Measurements from ENCODE around the gene LRTM2.
A peak's percentile ranks its signal among the peaks of the same experiment; 100 is the strongest.

Gene LRTM2

DNA sequence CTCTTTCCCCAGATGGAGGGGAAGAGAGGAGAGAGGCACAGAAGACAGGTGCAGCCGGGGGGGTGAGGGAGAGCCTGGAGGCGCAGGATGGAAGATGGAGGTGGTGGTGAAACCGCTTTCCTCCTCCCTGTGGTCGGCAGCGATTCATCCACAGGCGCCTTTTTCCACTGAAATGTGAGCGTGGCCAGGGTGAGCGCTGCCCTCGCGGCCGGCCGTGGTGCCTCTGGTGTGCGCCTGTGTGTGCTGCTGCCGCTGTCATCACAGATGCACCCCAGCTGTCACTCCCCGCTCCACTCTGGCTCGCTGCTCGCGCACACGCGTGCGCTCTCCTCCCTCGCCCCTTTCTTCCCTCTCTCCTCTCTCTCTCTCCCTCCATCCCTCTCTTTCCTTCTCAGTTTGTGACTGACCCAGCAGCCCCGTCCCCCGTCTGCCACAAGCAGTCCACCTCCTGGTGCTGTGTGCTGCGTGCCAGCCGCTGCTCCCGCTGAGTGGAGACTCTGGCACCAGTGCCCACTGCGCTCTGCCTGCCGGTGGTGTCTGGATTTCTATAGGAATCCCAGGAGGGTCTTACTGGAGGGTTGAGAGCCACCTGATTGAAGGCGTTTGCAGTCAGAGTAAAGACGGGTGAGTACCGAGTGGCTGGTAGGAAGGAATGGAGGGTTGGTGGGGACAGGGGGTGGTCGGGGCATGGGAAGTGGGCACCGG lies at the start of gene LRTM2:
Gene LRTM2 (plus strand): TSS at position 375 of the 705 bp plus-strand sequence. CDS start 7,584 bp downstream, outside the sequence.
- DNase-seq = no peak

DNA sequence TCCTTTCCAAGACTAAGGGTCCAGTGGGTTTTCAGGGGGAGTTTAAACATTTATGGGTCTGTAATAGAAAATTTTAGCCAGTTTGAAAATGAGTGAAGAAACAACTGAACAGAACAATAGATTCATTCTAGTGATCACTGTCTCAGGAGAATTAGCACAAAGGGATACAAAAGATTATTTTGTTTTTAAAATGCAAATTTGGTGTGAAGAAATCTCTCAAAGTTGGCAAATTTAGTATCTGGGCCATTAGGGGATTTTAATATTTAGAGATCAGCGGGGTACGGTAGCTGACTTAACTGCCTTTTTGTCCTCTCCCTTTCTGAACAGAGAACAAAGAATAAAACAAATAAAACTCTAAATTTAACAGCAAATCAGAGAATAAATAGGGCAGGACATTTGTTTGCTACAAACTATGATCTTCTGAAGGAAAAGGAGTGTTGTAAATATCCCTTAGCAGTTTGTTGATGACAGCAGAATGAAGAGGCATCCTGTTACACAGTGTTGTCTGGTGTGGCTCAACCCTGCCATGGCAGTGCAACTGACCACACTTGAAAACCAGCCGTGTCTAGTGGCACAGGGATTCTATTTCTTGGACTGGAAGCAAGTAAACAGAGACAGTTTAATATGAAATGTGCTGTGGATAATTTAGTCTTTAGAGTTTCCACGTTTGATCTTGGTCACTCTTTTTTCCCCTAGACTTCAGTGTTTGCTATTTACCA lies 46.3 kb upstream of the LRTM2 start:
- DNase-seq = no peak

DNA sequence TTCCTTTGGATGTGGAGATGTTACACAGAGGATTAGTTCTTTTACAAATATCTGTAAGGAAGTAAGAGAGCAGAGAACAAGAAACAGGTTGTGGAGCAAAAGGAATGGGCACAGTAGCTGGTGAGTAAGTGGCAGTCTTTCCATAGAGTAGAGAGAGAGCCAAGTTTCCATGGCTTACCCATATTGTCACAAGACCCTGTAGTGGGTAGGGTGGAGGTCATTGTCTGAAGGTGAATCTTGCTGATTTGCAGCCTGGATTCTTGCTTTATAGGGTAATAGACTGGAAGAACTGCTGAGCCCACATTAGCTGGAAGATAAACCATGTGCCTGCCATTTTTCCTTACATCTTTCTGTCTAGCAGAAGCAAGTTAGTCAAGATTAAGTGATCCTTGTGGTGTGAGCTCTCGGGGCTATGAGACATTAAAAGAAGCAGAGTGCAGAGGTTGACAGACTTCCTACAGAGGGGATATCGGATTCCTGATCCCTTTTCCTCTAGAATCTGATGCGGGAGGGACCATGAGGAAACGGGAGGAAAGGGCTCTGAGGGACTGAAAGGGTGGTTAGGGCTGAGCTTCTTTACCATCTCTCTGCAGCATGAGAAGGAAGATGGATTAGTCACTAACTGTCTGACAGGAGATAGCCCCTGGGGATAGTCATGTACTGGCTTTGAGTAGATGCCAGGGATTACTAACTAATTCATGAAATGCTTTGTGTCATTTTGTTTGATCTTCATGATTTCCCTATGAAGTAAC lies 44.0 kb upstream of the LRTM2 start:
- no peak for DNase-seq

DNA sequence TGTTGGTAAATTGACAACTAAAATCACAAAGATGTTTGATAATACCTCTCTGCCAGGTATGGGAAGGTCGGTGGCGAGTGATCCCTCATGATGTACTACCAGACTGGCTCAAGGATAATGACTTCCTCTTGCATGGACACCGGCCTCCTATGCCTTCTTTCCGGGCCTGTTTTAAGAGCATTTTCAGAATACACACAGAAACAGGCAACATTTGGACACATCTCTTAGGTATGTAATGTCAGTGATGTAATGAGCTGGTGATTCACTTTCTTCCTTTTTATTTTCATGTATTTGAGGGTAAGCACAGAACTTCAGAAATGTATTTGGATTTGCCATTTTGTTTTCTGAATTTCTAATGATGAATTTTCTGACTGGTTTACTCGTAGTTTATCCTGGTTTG lies 42.6 kb upstream of the LRTM2 start:
- DNase-seq = no peak

DNA sequence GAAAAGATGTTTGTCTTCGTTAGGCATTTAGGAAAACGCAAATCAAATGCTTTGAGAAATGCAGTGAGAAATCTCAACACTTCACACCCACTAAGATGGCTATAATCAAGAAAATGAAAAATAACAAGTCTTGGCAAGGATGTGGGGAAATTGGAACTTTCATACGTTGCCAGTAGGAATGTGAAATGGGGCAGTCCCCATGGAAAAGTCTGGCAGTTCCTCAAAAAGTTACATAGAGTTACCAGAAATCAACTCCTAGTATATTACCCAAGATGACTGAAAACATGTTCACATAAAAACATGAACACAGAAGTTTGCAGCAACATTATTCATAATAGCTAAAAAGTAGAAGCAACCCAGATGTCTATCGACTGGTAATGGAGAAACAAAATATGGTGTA lies 41.5 kb upstream of the LRTM2 start:
- no peak for DNase-seq

DNA sequence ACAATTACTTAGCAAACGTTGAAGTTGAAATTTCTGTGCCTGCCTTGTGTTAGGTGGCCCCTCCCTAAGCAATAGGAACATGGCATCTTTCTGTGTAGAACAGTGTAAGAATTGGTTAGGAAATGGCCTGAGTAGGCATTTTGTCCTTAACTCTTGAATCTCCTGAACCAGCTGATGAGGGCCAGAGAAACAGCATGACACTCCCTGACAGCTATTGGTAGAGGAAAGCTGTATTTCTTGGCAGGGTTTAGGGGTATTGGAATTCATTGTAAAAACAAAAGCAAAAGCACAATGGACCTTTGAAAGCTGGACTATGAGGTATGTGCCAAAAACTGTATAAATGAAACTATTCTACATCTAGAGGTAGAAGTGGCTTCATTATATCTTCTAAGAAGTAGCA lies 40.6 kb upstream of the LRTM2 start:
- DNase-seq = no peak

DNA sequence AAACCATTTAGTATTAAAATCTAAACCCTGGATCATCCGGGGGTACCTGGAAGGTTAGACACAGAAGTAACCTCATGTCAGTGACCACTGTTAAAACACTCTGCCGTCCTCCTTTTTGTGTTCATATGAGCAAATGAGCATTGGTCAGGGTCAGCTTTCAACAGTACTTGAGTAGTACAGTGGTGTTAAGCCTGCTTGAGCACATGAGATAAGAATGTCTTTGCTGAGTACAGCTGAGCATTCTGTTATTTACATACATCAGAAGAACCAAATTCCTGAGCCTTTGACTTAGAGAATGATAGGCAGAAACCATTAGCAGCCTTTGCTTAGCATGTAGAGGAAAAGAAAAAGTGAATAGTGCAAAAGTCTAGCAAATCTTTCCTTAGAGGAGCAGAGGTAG lies 38.6 kb upstream of the LRTM2 start:
- DNase-seq = no peak

DNA sequence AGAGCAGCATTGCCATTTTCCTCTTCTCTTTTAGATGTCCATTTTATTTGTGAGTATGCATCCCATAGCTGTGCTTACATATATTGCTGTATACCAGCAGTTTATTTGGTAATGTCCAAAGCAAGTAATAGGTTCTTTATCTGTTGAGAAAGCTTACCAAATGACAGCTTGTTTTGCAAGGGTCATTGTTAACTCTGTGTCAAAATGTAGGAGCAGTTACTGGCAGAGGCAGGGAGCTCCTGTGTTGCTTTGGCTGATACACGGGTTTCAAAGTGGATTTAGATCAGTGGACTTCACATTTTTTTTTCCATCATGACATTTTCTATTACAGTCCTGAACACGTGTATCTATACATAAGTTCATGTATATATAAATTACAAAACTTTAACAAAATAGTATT lies 38.1 kb upstream of the LRTM2 start:
- no peak for DNase-seq

DNA sequence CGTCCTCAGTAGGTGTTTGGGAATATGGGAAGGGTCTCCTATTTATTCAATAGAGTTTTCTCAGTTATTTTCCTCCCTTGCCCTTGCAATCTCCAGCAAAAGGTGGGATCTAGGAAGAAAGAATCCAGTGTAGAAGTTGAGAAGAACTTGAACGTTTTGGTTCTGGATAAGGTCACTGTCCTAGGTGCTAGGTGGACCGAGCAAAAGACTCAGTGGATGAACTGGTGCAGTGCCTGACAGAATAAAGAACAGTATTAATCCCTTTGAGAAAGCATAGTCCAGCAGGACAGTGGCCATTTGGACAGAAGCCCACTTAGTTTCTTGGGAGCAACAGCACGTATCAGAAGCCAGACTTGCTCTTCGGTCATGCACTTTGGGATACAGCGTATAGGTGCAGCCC lies 32.7 kb upstream of the LRTM2 start:
- no peak for DNase-seq

DNA sequence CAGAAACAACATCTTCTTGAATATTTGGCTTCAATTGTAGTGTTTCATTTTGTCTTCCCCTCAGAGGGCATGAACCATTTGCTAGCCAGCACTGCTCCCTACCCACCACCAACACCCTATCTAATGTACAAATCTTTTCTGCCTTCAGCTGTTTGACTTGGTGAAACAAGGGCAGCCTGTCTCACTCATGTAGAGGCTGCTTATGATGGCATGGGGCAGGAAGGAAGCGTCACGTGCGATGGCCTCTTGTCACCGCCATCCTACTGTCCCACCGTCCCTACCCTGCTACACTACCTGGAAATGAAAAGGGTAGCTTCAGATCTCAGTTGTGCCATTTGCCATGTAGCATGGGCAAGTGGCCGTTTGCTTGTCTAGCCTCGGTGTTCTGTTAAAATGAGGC lies 29.9 kb upstream of the LRTM2 start:
- no peak for DNase-seq

DNA sequence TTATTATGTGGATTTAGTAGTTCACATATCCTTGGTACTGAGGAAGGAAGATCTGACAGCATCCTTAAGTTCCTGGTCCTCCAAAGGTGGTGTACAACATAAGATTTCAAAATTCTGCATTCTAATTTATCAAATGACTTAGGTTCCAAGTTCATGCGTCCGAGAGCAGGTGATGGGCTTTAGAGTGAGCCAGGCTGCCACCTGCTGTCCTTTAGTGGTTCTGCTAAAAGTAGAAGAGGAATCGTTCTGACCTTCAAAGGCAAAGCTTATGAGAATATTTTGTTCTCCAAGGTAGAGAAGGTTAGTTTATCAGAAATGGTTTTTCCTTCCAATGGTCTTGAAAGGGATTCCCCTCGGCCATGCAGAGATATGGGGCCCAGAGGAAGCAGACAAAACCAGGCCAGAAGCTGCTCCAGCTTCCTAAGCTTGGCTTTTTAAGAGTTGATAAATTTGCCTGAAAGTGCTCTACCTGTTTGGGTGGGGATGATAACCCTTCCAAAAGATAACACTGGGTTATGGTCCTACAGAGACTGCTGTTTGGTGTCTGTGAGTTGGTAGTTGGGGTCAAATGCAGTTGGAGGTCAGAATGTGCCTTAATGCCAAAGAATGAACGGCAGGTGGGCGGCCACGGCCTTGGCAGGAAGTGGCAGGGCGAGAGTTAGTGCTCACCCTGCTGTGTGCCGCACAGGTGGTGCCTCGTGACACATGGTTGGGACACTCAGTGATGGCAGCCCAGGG lies 29.1 kb upstream of the LRTM2 start:
- peak; percentile 66 for DNase-seq

DNA sequence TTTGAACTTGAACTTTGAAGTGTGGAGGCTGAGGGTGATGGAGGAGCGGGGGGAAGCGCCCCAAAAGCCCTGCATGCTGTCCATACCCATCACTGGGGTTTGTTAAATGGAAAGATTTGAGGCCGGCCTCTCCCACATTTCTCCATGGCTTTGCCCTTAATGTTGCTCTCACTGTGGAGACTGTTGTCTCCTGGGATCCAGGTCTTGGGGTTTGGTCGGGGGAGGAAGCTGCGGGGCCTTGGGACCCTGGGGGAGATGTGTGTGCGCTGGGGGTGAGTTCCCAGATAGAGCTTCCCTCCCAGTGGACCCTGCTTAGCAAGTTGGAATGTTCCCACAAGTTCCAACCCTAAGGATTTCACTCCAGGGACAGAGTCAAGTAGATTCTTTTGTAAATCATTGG lies 28.0 kb upstream of the LRTM2 start:
- DNase-seq = no peak

DNA sequence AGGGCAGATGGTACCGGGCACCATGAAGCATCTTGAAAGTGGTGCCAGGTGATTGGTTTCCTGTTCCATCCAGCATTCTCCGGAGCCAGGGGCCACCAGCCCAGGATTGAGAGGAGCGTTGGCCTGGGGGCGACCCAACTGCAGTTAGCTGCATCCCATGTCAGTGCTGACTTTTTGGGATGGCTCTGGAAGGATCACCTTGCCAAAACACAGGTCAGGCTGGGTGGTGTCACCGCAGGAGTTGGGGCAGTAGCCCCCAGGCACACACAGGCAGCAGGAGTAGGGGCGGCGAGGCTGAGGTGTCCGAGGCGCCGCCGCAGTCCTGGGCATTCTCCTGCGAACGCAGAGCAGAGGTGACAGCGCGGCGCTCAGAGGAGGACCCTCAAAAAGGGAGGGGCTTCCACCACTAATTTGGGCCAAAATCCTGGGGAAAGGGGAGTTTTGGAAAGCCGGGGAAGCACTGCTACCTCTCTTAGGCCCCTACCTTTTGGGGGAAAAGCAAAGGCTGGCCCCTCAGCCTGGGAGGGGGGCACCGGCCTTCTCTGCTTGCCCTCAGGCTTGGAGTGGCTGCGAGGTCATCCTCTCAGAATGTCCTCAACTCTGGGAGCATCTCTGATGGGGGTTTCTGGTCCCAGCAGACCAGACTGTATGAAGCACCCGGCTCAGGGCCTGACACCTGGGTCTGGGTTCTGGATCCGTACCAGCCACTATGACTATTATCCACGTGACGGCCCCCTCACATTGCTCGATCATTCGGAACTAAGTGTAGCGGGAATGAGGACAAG lies 26.7 kb upstream of the LRTM2 start:
- DNase-seq = no peak

DNA sequence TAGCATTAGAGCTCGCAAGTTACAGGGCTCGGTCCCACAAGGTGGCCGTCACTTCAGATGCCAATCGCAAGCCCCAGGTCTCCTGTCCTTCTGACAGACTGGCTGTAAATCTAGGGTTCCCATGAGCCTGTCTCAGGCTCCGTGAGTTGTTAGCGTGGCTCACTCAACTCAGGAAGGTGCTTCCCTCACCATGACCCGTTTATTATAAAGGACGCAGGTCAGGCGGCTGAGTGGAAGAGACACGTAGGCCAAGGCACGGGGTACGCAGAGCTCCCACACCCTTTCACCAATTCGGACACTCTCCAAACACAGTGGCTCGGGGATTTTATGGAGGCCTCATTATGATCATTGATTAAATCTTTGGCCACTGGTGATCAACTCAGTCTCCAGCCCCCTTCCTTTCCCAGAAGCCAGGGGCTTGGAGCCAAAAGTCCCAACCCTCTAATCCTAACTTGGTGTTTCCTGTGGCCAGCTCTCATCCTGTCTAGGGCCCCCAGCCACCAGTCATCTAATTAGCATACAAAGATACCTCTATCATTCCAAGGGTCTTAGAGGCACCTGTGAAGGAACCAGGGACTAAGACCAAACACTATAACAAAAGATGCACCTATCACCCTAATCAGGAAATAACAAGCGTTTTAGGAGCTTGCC lies 25.8 kb upstream of the LRTM2 start:
- DNase-seq = no peak

DNA sequence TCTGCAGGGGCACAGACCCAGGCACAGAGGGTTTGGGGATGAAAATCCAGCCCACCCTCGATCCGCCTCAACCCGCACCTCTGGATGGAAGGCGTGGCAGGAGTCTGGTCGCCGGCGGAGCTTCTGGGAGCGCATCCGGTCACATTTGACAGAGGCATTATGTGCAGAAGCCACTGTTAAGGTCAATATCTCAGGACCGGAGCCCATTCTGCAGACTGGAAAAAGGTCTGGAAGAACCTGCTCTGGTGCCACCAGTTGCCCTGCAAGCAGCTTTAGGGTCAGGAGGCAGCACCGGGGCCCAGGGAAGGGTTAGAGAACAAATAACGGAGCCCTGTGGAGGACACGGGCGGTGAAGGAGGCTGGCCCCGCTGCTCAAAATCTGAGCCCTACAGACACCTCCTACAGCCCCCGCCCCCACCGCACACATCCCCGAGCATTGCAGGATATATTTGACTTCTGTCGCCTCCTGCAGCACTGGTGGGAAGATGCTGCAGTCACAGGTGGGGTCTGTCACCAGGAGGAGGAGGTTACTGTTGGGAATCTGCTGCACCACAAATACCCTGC lies 25.1 kb upstream of the LRTM2 start:
- no peak for DNase-seq

DNA sequence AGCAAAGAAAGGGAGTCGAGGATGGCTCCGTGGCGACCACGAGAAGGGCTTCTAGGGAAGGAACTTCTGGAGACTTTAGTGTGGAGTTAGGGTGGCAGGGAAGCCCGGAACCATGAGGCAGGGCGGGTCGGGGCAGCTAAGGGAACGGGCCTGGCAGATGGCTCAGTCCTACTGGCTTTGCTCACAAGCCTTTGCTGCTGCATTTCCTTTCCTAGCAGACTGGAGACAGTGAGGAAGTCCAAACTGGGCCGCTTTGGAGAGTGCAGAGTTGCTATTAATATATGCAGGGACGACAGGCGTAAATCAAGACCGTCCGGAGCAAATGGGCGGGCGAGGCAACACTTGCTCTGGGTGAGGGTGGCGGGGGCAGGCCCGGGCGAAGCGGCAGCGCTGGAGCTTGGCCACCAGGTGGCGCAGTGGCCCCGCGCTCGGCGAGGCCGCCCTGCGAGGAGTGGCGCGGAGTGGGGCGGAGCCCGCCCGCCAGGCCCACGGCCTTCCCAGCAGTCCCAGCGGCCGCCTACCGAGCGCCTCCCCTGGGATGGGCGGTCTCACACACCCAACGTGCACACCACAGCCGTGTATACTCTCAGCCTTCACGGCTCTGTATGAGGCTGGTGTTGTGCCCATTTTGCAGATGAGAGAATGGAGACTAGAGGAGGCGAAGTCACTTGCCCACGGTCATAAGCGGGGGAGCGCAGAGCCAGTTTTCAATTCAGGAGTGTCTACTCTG lies 24.4 kb upstream of the LRTM2 start:
- DNase-seq = peak; percentile 94

DNA sequence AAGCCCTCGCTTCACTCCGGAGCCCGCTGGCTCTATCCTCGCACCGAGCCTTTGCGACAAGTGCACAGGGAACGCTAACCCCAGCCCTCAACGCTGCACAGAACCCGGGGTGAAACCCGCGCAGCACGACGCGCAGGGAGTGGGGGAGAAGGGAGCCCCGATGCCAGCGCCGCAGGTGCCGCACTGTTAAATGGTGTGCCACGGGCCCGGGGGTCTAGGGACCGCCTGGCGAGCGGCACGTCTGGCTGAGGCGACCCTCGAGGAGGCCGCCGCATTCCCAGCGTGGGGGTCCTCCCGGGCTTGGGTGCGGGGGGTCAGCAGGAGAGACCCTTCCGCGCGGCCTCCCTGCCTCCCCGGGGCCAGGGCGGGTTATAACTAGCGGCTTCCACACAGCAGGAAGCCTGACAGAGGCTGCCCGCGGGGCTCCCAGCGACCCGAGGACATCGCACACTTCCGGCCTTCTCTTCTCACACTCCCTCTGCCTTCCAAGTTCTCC lies 23.8 kb upstream of the LRTM2 start:
- DNase-seq = peak; percentile 46

DNA sequence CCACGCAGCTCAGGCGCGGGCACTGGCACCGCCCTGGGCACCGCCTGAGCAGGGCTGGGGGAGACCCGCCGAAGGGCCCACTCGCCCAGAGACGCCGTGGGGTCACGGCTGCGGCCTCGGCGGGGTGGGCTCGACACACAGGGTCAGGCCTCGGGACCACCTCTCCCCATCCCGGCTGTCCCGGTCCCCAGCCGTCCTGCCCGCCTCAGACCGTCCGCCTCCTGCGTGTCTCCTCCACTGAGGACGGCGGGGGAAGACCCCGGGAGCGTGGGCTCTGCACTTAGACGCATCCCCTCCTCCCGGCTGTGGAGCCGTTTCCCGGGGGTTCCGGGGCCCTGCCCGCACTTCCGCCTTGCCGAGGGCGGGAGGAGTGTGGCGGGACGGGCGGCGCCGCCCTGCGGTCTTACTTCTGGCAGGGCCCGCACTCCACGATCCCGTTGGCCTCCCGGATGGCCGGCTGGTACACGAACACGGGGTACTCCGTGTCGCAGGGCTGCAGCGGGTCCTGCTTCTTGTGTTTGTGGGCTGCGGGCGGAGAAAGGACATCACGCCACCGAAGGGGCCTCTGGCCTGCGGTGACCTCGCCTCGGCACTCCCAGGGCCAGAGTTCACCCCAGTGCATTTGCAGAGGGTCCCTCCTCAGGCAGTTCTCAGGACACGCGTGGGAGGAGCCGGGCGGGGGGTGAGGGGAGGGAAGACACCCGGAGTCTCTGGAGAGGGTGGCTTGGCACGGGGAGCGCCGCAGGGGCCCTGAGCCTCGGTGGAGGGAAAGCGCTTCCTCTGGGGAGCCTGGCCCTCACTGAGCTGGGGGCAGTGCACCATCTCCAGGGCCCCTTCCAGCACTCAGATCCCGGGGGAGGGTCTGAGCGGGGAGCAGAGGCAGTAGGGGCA lies 23.1 kb upstream of the LRTM2 start:
- peak; percentile 57 for DNase-seq

DNA sequence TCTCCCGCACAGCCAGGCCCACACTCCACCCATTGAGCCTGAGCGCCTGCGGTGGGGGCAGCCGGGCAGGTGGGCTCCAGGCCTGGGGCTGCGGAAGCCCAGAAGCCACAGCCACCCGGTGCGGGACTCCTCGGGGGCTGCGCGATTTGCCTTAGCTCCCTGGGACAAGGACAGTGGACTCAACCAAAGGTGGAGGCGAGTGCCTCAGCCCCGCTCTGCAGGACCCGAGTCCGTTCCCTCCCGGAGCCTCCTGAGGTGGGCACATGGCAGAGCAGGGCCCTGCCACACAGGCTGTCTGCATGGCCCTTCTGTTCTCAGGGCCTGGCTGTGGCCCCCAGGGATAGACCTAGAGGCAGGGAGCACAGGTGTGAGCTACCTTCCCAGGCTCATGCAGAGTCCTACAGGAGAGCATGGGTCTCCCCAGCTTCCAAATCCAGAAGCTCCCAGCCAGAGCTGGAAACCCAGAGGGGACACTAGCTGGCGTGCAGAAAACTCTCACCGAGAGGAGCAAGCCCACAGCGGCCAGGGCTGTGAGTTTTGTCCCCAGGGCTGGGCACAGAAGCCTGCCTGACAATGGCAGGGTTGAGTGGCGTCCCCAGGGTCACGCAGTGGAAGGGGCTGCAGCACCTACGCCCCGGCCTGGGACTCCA lies 22.2 kb upstream of the LRTM2 start:
- no peak for DNase-seq
